Measurements from ENCODE around the gene UBASH3B.
"Not testable (repeated sequence)": the region's sequence is repeated elsewhere in the genome, so short reads cannot be mapped to it uniquely, and the experiment has no call there.

The UBASH3B gene, protein sequence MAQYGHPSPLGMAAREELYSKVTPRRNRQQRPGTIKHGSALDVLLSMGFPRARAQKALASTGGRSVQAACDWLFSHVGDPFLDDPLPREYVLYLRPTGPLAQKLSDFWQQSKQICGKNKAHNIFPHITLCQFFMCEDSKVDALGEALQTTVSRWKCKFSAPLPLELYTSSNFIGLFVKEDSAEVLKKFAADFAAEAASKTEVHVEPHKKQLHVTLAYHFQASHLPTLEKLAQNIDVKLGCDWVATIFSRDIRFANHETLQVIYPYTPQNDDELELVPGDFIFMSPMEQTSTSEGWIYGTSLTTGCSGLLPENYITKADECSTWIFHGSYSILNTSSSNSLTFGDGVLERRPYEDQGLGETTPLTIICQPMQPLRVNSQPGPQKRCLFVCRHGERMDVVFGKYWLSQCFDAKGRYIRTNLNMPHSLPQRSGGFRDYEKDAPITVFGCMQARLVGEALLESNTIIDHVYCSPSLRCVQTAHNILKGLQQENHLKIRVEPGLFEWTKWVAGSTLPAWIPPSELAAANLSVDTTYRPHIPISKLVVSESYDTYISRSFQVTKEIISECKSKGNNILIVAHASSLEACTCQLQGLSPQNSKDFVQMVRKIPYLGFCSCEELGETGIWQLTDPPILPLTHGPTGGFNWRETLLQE

DNA sequence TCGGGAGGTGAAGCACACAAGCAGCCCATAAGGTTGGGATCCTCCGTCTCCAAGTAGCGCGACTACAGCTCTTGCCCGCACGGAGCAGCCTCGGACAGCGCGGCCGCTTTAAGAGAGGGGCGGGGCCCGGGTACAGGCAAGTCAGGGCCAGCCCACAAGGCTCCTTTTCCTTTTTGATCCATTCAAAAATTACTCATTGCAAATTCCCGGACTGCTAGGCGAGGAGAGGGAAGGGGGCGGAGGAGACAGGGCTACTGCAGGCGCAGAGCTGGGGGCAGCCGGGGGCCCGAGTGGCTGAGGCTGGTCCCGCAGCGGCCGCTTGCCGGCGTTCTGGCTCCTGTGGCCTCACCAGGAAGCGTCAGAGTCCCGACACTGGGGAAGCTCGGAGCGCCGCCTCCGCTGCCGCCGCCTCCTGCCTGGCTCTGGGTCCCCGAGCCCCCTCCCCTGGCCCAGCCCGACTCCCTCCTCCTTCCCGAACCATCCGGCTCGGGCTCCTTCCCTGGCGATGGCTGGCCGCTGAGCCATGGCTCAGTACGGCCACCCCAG lies at the start of gene UBASH3B:
UBASH3B (plus strand) TSS at position 196 of the 546 bp plus-strand sequence; CDS start at position 524, 328 bp downstream.
- peak; percentile 80 for DNase-seq

DNA sequence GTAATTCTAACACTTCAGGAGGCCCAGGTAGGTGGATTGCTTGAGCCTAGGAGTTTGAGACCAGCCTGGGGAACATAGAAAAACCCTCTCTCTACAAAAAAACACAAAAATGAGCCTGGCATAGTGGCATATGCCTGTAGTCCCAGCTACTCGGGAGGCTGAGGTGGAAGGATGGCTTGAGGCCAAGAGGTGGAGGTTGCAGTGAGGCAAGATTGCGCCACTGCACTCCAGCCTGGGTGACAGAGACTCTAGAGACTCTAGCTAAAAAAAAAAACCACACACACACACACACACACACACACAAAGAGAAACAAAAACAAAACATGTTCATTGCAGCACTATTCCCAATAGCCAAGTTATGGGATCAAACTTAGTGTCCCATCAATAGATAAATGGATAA lies 48.4 kb upstream of the UBASH3B start:
- not testable (repeated sequence) for DNase-seq

DNA sequence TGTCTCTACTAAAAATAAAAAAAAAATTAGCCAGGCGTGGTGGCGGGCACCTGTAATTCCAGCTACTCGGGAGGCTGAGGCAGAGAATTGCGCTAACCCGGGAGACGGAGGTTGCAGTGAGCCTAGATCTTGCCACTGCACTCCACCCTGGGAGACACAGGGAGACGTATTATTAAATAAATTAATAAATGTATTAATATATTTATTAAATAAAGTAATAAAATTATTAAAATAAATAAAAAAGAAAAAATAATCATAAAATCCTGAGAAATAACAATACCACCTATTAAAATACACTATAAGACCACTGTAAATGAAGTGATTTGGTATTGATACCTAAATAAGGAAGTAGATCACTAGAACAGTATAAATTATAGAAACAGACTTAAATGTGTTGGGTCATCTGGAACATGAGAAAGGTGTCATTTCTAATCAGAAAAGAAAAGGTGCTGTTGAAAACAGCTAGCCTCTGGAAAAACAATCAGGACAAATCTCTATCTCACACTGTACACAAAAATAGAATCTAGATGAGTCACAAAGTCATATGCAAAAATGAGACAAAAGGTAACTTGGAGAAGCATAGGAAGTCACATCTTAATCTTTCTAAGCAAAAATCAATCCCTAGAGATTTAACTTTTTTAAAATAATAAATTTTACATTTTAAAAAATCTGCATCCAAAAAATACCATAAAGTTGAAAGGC lies 43.2 kb upstream of the UBASH3B start:
- DNase-seq: no peak

DNA sequence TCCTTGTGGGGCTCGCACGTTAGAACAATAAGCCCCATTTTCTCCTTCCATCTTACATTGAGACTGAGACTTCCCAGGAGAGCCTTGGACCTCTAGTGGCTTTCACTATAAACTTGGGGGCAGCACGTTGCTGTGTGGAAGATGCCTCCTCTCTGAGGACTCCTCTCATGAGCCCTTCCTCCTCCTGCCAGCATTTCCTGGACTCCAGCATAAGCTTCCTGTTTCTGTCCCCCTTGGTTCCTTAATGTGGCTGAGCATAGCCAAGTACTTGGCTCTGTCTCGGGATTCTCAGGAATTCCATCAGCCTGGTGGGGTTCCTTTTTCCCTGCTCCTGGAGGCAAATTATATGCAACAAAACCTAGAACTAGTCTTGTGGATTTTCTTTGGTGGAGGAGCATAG lies 38.8 kb upstream of the UBASH3B start:
- no peak for DNase-seq

DNA sequence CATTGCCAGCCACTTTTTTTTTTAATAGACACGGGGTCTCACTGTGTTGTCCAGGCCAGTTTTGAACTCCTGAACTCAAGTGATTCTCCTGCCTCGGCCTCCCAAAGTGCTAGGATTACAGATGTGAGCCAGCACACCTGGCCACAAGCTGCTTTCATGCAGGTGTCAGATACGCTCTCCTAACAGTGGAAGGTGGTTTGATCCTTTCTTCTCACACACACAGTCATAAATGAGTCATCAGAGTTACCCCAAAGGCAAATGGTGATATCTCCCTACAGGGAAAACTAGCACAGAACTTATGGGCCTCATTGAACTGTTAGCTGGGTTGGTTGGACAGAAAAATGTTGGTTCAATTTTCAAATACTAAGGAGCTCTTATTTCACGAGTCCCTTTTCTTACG lies 38.2 kb upstream of the UBASH3B start:
- no peak for DNase-seq

DNA sequence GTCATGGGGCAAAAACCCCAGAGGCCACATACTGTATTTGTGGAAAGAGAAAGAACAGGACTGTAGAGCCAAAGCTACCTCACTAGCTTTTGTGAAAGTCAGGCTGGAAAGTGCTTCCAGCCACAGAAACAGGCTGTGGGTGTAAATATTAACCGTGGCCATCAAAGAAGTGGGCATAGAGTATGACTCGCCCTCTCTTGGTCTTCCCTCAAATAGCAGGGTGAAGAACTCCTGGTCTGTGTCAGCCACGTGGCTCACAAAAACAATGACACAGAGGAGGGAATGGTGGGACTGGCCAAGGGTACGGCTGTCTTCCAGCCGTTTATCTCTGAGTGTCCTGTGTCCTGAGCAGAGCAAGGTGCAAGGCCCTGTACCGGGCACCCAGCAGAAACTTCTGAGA lies 37.6 kb upstream of the UBASH3B start:
- no peak for DNase-seq

DNA sequence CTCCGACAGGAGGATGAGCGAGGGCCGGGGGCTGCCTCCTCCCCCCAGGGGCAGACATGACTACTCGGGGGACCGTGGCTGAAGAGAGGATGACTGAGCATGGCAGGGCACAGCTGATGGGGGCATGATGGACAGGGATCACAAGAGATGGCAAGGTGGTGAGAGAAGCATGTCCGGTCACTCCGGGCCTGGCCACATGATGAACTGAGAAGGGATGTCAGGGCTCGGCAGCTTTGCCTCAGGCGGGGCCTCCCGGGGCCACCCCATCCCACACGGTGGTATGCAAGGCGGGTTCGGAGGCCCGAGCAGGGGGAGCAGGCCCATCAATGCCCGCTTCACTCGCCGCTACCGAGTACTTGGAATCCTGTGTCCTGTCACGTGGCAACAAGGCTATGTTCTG lies 36.6 kb upstream of the UBASH3B start:
- DNase-seq: no peak

DNA sequence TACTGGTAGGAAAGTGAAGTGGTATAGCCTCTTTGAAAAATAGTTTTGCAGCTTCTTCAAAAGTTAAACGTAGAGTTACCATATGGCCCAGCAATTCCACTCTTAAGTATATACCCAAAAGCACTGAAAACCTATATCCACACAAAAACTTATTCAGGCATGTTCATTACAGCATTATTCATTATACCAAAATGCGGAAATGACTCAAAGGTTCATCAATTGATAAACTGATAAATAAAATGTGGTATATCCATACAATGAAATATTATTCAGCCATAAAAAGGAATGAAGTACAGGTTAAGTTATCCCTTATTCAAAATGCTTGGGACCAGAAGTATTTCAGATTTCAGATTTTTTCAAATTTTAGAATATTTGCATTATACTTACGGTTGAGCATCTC lies 35.8 kb upstream of the UBASH3B start:
- DNase-seq: no peak

DNA sequence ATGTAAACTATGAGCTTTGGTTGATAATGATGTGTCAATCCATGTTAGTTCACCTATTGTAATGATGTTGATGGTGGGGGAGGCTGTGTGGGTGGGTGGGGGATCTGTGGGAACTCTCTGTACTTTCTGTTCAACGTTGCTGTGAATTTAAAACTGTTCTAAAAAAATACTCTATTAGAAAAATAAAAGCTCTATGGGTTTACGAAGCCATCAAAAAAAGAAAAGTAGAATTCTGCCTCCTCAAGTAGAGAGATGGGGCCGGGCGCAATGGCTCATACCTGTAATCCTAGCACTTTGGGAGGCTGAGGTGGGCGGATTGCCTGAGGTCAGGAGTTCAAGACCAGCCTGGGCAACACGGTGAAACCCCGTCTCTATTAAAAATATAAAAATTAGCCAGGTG lies 30.0 kb upstream of the UBASH3B start:
- not testable (repeated sequence) for DNase-seq

DNA sequence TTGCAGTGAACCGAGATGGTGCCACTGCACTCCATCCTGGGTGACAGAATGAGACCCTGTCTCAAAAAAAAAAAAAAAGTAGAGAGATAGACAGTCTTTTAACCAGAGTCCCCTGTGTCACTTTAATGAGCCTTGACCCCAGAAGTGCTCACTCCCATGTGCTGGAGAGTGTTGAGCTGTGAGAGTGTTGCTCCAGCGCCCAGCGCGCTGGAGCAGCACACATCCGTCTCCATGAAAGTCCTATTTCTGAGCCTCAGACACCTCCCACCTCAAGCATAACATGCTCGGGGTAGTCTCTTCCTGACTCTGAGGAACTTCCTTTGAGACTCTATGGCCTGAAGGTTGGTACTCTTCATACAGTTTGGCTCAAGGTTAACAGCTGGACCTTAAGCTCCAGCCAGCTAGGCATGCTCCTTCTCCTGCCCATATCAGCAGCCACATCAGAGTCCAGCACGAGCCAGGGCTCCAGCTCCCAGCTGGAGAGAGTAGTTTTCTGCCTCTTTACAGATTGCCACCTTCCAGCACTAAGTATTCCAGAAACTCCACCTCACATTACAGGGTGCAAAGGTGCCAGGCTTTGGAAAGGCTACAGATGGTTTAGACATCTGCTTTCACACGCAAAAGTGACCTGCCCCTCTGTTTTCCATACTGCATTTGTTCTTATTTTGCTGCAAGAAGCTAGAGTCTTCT lies 29.4 kb upstream of the UBASH3B start:
- DNase-seq: no peak

DNA sequence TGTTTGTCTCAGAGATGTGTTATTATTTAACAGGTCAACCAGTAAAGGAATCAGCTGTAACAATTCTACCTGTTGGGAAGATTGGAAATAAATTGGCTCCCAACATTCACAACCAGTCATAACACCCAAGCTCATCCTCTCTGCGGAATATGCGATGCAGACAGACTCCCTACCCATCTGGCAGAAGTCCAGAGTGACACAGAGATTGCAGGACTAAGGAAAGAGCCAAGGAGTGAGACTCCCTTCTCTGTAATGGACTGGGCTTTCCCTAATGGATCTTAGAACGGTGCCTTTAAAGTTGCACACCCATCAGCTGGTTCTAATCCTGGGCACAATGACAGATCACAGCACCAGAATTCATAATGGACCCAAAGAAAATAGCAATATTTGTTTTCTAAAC lies 27.8 kb upstream of the UBASH3B start:
- no peak for DNase-seq

DNA sequence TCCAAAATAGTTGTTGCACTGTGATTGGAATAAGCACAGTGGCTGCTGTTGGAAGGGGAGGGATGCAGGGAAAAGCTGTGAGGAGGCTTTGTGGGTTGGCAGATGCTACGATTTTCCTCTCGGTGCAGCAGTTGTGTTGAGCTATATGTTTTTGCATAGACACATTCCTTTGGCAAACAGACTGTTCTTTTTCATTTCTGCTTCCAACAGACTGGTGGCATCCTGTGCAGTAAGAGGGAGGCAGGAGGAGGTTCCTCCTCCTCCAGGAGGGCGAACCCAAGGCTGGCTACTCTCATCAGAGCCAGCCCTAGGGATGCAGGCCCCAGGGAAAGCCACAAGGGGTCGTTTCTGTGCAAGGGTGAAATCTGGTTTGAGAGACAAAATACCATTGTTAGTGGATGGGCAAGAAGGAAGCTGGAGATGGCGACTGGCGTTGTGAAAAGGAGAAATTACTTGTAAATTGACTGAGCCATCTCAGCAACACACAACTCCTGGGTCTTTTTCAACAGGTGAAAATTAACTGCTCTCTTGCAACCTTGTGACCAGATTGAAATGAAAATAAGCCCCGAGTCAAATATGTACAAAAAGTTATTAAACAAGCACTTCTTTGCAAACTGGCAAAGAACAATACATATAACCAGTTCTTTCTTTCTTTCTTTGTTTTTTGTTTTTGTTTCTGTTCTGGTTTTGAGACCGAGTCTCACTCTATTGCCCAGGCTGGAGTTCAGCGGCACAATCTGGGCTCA lies 26.5 kb upstream of the UBASH3B start:
- peak; percentile 44 for DNase-seq

DNA sequence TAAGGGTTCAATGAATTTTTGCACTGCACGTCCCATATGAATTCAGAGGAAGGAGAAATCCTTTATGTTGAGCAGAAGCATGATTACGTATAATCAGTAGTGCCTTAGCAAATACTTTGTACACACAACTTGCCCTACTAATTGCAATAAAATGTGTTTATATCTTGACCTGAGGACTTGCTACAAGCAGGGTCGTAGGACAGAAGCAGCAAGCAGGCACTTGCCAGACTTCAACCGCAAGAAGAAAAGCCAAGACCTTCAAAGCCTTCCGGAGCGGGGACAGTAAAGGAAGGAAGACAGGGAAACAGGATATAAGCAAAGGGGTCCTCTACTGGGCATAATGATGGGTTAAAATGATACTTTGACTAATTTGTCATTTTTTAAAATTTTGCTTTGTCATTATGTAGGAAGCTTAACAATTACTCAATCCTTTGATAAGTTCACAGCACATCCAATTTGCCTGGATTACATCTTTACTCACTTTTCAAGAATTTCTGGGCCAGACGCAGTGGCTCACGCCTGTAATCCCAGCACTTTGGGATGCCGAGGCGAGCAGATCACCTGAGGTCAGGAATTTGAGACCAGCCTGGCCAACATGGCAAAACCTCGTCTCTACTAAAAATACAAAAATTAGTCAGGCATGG lies 23.2 kb upstream of the UBASH3B start:
- DNase-seq: no peak

DNA sequence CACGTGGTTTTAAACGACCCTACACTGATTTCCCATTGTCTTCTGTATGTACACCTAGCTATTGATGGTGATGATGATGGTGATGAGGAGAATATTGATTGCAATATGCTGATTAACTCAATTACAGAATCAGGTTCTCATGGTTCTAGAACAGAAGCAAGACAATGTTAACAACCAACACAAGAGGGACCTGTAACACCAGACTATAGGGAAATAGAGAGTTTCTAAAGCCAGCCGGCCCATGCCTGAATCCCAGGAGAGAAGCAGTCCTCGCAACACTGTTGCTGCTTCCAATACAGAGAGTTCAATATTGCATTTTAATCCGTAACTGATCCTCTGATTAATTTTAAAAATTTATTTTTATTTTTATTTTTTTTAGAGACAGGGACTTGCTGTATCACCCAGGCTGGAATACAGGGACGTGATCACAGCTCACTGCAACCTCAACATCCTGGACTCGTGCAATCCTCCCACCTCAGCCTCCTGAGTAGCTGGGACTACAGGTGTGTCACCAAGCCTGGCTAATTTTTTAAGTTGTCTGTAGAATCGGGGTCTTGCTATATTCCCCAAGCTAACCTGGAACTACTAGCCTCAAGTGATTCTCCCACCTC lies 22.2 kb upstream of the UBASH3B start:
- DNase-seq: peak; percentile 60

DNA sequence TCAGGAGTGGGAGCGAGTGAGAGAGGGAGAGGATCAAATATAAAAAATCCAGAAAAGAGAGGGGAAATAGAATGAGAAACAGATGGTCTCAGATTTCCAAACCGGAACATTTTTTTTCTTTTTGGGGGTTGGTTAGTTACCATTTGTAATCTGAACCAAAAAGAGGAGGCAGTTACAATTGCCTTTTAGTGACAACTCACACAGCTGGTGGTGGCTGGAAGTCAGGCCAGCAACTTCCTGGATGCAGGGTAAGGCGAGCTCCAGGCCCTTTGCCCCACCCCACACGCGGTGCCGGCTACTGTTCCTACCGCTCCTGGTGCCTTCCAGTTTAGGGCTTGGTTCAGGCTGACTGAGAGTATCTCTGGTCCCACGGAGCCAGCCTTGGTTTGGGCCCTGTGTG lies 21.0 kb upstream of the UBASH3B start:
- no peak for DNase-seq

DNA sequence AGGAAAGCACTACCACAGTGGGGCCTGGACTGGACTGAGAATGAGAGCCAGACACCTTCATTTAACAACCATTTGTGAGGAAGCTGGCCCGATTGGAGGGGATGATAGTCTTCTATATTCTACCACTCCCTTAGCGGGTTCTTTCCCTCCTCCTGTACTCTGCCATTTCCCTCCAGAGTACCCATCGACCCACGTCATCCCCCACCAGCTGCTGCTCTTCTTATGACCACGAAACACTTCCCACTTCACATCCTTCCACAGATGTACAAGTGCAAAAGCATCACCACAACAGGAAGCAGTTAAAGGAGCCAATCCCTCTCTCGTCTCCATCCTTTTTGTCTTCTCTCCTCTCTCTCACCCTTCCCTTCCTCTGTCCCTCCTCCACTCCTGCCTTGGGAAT lies 18.0 kb upstream of the UBASH3B start:
- no peak for DNase-seq

DNA sequence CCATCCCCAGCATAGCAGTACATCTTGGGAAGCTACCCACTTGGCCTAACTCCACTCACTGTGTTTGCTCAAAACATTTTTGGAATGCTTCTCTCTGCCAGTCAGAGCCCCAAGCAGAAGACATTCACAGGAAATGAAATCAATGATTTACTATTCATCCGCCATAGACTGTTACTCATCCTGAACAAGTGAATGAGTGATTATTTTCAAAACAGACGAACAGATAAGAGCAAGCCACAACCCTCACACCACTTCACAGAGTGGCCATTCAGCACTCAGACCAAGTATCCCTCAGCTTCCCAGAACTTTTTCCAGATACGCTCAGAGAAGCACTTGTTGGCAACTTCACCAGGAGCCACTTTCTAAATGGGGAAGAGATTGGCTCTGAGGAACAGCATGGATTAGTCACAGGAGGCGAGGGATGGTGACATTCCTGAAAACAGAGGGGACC lies 13.0 kb upstream of the UBASH3B start:
- DNase-seq: no peak

DNA sequence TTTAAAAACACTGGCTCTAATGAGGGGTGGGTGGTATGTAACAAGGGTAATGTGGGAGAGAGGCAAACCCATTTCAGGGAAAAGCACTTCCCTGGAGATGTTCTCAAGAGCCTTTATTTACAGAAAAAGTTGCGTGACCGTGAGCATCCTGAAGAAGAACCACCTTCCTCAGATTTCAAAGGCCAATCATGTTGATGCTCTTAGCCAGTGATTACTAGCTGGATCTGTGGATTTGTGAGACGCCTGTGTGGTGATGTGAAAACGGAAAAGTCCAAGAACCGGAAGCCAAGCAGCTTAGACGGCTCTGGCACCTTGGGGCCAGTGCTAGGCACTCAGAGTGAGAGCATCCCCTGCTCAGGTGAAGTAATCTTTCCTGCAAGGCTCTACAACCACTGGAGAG lies 12.6 kb upstream of the UBASH3B start:
- no peak for DNase-seq

DNA sequence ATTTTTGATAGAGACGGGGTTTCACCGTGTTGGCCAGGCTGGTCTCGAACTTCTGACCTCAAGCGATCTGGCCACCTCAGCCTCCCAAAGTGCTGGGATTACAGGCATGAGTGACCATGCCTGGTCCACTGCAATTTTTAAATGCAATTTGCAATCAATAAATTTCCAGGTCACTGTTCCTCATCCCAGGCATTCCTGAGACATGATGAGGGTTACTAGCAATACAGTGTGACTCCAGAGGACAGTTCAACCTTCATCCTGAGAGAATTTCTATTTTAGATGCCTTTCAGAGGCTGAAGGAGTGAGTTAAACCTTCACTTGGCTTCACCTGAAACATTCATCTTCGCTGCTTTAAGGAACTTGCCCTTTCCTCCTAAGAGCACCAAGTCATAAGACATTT lies 9.7 kb upstream of the UBASH3B start:
- no peak for DNase-seq

DNA sequence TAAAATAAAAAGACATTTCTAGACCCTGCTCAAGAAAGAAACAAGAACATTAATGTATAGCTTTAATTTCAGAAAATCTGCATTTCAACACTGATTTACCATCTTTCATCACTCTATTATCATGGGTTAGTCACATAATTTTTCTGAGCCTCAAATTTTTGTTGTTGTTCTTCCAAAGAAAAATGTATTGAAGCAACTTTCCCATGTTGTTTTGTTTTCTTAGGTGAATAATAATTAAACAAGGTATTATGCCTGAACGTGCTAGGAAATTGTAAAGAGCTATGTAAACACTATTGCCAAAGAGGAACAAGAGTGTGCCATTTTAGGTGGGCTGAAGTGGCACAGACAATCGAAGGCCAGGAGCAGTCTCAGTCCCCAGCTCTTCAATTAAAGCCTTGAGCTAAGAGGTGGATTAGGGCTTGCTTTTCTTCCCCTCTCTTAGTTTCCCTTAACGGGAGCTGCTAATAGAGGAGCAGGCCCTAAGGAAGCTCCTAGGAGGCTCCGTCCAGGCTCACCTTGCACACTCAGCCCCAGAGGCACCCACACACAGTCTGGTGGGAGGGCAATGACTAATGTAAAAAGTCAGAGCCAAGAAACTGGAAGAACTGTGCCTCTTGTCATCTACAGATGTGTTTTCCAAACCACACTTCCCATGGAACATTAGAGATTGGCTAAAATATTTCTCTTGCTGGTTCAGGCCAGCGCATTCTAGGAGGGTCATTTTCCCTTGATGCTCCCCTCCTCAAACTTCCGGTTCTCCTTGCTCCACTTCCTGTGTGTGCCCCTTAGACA lies 8.8 kb upstream of the UBASH3B start:
- peak; percentile 22 for DNase-seq
